Measurements from ENCODE around the gene PHAX.
"Not testable (repeated sequence)": the region's sequence is repeated elsewhere in the genome, so short reads cannot be mapped to it uniquely, and the experiment has no call there.

PHAX gene

DNA sequence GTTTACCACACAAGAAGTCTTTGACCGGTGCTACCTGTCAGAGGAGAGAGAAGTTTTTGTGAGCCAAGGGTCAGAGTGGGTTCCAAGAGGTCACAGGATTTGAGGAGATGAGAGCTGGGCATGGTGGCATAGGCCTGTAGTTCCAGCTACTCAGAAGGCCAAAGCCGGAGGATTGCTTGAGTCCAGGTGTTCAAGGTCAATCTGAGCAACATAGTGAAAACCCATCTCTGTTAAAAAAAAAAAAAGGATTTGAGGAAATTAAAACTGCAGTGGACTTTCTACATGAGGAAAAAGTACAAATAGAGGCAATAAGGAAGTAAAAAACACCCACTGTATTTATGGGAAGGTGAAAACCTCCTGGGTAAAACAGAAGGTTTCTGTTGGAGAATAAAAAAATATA is 63.8 kb downstream of the PHAX start:
- no peak for DNase-seq

DNA sequence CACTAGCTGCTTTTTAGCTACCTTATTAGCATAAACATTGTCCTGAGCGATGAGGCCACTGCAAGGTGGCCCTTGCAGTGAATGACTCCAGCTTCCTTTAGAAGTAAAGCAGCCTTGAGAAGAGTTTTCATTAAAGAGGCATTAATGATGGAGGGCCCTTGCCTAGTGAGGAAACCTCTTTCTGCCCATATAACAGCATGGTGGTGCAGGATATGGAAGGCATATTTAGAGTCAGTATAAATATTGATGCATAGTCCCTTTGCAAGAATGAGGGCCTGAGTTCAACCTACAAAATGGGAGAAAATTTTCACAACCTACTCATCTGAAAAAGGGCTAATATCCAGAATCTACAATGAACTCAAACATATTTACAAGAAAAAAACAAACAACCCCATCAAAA is 69.4 kb downstream of the PHAX start:
- DNase-seq = not testable (repeated sequence)

DNA sequence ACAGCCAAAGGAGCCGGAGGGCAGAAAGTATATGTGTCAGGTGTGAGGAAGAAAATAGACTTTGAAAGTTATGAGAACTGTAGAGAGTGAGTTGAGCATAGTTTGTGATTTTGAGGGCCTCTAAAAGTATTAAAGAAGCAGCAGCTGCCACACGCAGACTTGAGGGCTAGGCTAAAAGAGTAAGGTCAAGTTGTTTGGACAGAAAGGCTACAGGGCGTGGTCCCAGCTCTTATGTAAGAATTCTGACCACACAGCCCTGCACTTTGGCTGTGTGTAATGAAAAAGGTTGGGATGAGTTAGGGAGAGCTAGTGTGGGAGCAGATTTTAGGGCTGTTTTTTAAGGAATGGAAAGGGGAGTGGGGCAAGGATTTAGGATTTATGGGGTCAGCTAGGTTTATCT is 70.9 kb downstream of the PHAX start:
- DNase-seq = not testable (repeated sequence)

DNA sequence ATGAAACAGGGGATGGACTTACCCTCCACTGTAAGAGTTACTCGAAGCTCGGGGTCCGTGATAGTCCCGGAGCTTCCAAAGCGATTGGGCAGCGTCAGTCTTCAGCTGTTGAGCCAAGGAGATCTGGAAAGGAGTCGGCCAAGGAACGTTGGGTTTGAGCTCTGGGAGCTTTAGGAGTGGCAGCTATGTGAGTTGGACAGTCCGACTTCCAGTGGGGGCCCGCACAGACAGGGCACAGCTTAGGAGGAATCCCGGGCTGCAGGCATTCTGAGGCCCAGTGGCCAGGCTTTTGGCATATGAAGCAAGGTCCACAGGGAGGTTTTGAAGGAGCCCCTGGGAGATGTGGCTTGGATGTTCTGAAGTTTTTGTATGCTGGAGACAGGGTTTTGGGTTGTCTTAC is 72.7 kb downstream of the PHAX start:
- DNase-seq = no peak

DNA sequence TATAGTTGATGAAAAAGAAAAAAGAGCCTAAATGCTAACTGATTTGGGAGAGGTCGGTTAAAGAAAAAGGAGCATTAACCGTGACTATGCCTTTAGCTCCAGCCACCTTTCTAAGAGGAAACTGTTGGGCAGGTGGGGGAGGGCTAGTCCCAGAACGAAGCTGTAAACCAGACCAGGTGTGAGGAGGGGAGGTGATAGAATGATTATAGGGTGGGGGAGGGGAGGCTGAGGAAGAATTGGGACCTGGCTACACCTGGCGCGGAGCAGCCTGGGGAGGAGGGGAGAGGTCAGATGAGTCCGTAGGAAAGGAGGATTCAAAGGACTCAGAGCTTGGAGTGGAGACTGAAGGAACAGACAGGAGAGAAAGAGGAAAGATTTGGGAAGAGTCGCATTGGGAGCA is 73.4 kb downstream of the PHAX start:
- DNase-seq = no peak

DNA sequence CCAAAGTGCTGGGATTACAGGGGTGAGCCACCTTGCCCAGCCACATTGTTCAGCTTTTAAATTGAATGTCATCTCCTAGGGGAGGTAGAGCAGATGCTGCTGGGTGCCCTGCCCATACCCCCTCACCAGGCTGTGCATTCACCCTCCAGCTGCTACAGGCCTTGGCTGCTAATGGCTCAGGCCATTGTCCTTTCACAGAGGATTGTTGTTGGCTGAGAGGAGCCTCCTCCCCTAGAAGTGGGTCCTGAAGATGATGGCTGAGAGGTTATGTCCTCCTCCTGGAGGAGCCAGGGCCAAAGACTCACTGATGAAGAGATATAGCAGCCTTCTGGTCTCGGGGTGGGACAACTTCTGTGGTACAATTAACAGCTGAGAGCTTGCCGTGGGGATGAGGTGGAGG is 74.6 kb downstream of the PHAX start:
- no peak for DNase-seq

DNA sequence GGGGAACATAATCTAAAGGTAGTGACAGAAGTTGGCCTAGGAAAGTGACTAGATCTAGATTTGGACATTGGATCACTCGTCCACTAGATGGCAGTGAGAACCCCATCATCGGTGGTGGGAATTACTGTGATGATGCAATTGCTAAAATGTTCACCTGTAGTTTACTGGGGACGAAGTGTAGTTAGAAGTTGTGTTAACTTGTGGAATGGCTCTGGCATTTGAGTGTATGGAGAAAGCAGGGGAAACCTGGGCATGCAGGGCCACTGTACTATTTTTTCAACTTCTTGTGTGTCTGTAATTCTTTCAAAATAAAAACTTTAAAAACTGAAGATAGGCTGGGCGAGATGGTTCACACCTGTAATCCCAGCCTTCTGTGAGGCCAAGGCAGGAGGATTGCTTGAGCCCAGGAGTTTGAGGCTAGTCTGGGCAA is 75.5 kb downstream of the PHAX start:
- DNase-seq = peak; percentile 65

Measured in NCI-H2029 treated with DMSO at 0.1 percent for 48 hours (cell line).